OCI-LY7 (cell line): ENCODE results near the gene LAMA3. TPM values are rescaled to one million over a fixed set of nuclear protein-coding genes. Genes with fewer than 3 reads are reported as not detected.
A peak's percentile ranks its signal among the peaks of the same experiment; 100 is the strongest.

Experiments
- BruUV-seq: library from RNA; stranded (reverse); fragments of 400-500 nt; replicated peaks from 2 replicates; lab custom pipeline; 2021; lab: Mats Ljungman, UMichigan
- CTCF ChIA-PET: fragments of 300-600 bp; sonication (Branson Sonifier 250); formaldehyde crosslinking; loops from one replicate; lab custom pipeline; 2022; ENCODE audit warnings: antibody characterized with exemption; ENCODE audit not compliant: unreplicated experiment; lab: Charles Lee
- POLR2A ChIA-PET: fragments of 300-600 bp; sonication (Branson Sonifier 250); formaldehyde crosslinking; loops from one replicate; lab custom pipeline; 2022; ENCODE audit warnings: antibody characterized with exemption; lab: Charles Lee
- DNase-seq: peaks from one replicate; pipeline ENCODE4 v3.0.0-alpha.2; 2015; ENCODE audit warnings: low spot score
- H2AFZ ChIP-seq: fragments of 200-600 bp; sonication (generic), shearing (Covaris generic); 2 replicates; pipeline ENCODE4 v1.6.1; 2014; ENCODE audit warnings: mild to moderate bottlenecking, antibody characterized with exemption, low read length, moderate library complexity
- H3K27ac ChIP-seq: fragments of 200-600 bp; sonication (generic); 2 replicates; pipeline ENCODE4 v1.5.1; 2014; ENCODE audit warnings: mixed run types, low read depth, mild to moderate bottlenecking, moderate library complexity, low read length, inconsistent platforms; ENCODE audit not compliant: poor library complexity, severe bottlenecking
- H3K36me3 ChIP-seq: fragments of 200-600 bp; sonication (generic); 2 replicates; pipeline ENCODE4 v1.6.1; 2014; ENCODE audit warnings: mild to moderate bottlenecking, antibody characterized with exemption, low read length, moderate library complexity, mixed read lengths; ENCODE audit not compliant: insufficient read depth
- H3K4me1 ChIP-seq: fragments of 200-600 bp; sonication (generic); 2 replicates; pipeline ENCODE4 v1.5.1; 2014; ENCODE audit warnings: mild to moderate bottlenecking, low read length; ENCODE audit not compliant: insufficient read depth, poor library complexity, severe bottlenecking
- H3K4me2 ChIP-seq: fragments of 200-600 bp; sonication (generic); 2 replicates; pipeline ENCODE4 v1.6.1; 2014; ENCODE audit warnings: mild to moderate bottlenecking, low read length
- H3K4me3 ChIP-seq: fragments of 200-600 bp; sonication (generic); 2 replicates; pipeline ENCODE4 v1.5.1; 2014; ENCODE audit warnings: mild to moderate bottlenecking, low read depth, low read length; ENCODE audit not compliant: poor library complexity, severe bottlenecking
- H3K79me2 ChIP-seq: fragments of 200-600 bp; sonication (generic); 2 replicates; pipeline ENCODE4 v1.6.1; 2016; ENCODE audit warnings: low read depth, mild to moderate bottlenecking, low read length, moderate library complexity, mixed read lengths; ENCODE audit not compliant: insufficient read depth
- H3K9me2 ChIP-seq: fragments of 200-600 bp; sonication (generic); 2 replicates; pipeline ENCODE4 v1.6.1; 2016; ENCODE audit warnings: mild to moderate bottlenecking, low read length, mixed read lengths; ENCODE audit not compliant: insufficient read depth
- H3K9me3 ChIP-seq: fragments of 200-600 bp; sonication (generic); 2 replicates; pipeline ENCODE4 v1.6.1; 2014; ENCODE audit warnings: mild to moderate bottlenecking, mixed run types, low read length, mixed read lengths
- H4K20me1 ChIP-seq: fragments of 200-600 bp; sonication (generic); 2 replicates; pipeline ENCODE4 v1.6.1; 2014; ENCODE audit warnings: mild to moderate bottlenecking, antibody characterized with exemption, low read length, moderate library complexity, mixed read lengths; ENCODE audit not compliant: insufficient read depth
- EZH2phosphoT487 ChIP-seq: fragments of 200-600 bp; sonication (generic); IDR thresholded peaks from 2 replicates; pipeline ENCODE4 v1.6.1; 2018; ENCODE audit warnings: low read depth, borderline replicate concordance, mild to moderate bottlenecking, mixed run types, antibody characterized with exemption, low read length, moderate library complexity, mixed read lengths
- intact Hi-C: fragments of 100-400 bp; cut with micrococcal nuclease; formaldehyde crosslinking; loops from one replicate; pipeline ENCODE4 v1.10.0; 2022; ENCODE audit not compliant: unreplicated experiment
- total RNA-seq, 2 experiments: library from RNA; depleted of rRNA in 1 of 2; stranded (reverse); fragments of >200 nt in 1 of 2; shearing (Covaris generic) in 1 of 2; gene quantifications; 2 replicates each; pipeline ENCODE4 v1.2.3, GENCODE V29; 2014 to 2022
- TF ChIP-seq, protein P1 (sequence below): fragments of 200-600 bp; sonication (generic); conservative IDR thresholded peaks from 2 replicates; pipeline ENCODE4 v1.5.1; 2014; ENCODE audit warnings: mild to moderate bottlenecking, antibody characterized with exemption, low read length, moderate library complexity, mixed read lengths

Gene LAMA3
- total RNA-seq, 2 experiments from 2014 or later: 0.16 to 1.6 TPM

DNA sequence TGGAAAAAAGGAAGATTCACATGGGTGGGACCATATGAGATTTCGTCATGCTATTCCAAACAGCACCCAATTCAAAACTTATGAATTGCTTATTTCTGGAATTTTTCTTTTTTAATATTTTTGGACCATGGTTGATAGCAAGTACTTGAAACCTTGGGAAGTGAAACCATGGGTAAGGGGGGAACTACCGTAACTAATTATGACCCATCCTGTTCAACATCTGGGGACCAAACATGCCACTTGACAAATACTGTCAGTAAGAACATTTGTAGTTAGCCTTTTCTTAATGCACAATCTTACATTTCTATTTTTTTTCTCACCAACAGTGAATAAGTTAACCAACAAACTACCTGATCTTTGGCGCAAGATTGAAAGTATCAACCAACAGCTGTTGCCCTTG is 219.6 kb downstream of the LAMA3 start:
- no TSS peak for BruUV-seq

DNA sequence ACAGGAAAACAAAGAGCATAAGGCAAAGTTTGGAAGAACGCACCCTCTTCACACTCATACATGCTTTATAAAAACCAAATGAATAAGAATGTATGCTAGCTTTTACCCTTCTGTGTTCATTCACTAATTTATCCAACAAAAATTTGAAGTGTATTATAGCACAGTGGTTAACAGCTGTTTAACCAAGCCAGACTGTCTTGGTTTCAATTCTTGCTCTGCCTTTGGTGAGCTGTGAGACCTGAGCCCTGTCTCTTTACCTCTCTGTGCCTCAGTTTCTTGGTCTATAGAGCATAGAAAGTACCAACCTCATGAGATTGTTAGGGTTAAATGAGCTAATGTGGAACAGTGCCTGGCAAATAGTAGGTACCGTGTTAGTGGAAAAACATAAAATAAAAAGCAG is 220.8 kb downstream of the LAMA3 start:
- H3K36me3 ChIP-seq: no peaks in the 10 kb centered on the region
- H3K27ac ChIP-seq: no peak overlapping the region
- intact Hi-C loops: loop anchor here (10.0 kb wide), 1 partner anchor 395 kb away; no protein-coding TSS in a partner anchor
- H3K9me3 ChIP-seq: no peaks in the 10 kb centered on the region
- peaks cover 16% of the 10 kb centered on the region for H3K4me1 ChIP-seq
- H4K20me1 ChIP-seq: no peaks in the 10 kb centered on the region
- H3K9me2 ChIP-seq: no peaks in the 10 kb centered on the region
- no peak overlapping the region for H3K4me3 ChIP-seq
- H2AFZ ChIP-seq: peak overlapping the region; percentile 30; the same call in 1 of the 2 replicates
- CTCF ChIA-PET: no interaction called here
- BruUV-seq: no TSS peak
- no peak overlapping the region for H3K4me2 ChIP-seq
- H3K79me2 ChIP-seq: no peaks in the 10 kb centered on the region
- DNase-seq: no peak
- TF ChIP-seq, protein P1, sequence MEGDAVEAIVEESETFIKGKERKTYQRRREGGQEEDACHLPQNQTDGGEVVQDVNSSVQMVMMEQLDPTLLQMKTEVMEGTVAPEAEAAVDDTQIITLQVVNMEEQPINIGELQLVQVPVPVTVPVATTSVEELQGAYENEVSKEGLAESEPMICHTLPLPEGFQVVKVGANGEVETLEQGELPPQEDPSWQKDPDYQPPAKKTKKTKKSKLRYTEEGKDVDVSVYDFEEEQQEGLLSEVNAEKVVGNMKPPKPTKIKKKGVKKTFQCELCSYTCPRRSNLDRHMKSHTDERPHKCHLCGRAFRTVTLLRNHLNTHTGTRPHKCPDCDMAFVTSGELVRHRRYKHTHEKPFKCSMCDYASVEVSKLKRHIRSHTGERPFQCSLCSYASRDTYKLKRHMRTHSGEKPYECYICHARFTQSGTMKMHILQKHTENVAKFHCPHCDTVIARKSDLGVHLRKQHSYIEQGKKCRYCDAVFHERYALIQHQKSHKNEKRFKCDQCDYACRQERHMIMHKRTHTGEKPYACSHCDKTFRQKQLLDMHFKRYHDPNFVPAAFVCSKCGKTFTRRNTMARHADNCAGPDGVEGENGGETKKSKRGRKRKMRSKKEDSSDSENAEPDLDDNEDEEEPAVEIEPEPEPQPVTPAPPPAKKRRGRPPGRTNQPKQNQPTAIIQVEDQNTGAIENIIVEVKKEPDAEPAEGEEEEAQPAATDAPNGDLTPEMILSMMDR: no peak
- no peak for TF ChIP-seq EZH2phosphoT487
- POLR2A ChIA-PET: interaction anchor here (0.6 kb wide), 1 partner anchor 15 kb away, joined by 3 read pairs; no protein-coding TSS in a partner anchor

More for the DNA sequence above, 219.6 kb downstream of the LAMA3 start:
- intact Hi-C loops: no loop called here
- no peaks in the 10 kb centered on the region for H3K36me3 ChIP-seq
- peaks cover 16% of the 10 kb centered on the region for H3K4me1 ChIP-seq
- CTCF ChIA-PET: no interaction called here
- peak overlapping the region; percentile 43 for H3K4me2 ChIP-seq
- POLR2A ChIA-PET: no interaction called here
- no peaks in the 10 kb centered on the region for H4K20me1 ChIP-seq
- H3K4me3 ChIP-seq: no peak overlapping the region
- H3K79me2 ChIP-seq: no peaks in the 10 kb centered on the region
- H3K27ac ChIP-seq: no peak overlapping the region
- H3K9me3 ChIP-seq: no peaks in the 10 kb centered on the region
- peak; percentile 30 for DNase-seq
- peak overlapping the region; percentile 30; the same call in 1 of the 2 replicates for H2AFZ ChIP-seq
- H3K9me2 ChIP-seq: no peaks in the 10 kb centered on the region
- TF ChIP-seq, protein P1: no peak
- TF ChIP-seq EZH2phosphoT487: no peak

DNA sequence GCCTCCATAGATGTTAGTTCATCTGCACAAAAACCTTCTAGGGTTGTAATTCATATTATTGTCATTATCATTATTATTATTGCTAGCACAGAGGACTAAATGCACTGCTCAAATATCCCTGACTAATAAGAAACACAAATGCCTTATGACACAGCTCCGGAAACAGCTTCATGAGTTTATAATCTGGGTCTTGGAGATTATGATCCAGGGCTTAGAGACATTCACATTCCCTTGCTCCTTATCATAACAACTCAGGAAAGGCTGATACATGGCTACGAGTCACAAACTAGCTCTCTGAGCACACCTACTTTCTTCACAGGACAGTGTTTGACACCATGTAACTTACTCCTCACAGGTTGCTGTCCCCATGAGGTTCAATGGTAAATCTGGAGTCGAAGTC is 223.1 kb downstream of the LAMA3 start:
- TF ChIP-seq, protein P1: no peak
- no peak for TF ChIP-seq EZH2phosphoT487
- Histone ChIP-seq H3K4me3 (no peak overlapping the region), H2AFZ (no peak overlapping the region), H4K20me1 (no peaks in the 10 kb centered on the region), H3K9me3 (no peaks in the 10 kb centered on the region), H3K27ac (no peak overlapping the region), H3K36me3 (no peaks in the 10 kb centered on the region), H3K9me2 (no peaks in the 10 kb centered on the region), H3K4me2 (no peak overlapping the region), H3K4me1 (peaks cover 16% of the 10 kb centered on the region), H3K79me2 (no peaks in the 10 kb centered on the region)
- intact Hi-C loops: loop anchor here (10.0 kb wide), 1 partner anchor 398 kb away; no protein-coding TSS in a partner anchor
- POLR2A ChIA-PET: interaction anchor here (1.0 kb wide), 2 partner anchors 21 to 29 kb away, joined by 3 read pairs; no protein-coding TSS in a partner anchor
- DNase-seq: no peak
- CTCF ChIA-PET: no interaction called here
- no TSS peak for BruUV-seq
